H1 (cell line): ENCODE measurements around the gene LOXHD1. TPM values are rescaled to one million over a fixed set of nuclear protein-coding genes. Genes with fewer than 3 reads are reported as not detected.

Experiments used
- CTCF ChIA-PET: fragments of 300-600 bp; sonication (Branson Sonifier 250); formaldehyde crosslinking; loops from one replicate; lab custom pipeline; 2021; ENCODE audit not compliant: partially characterized antibody; lab: Charles Lee
- POLR2A ChIA-PET: fragments of 300-600 bp; sonication (Branson Sonifier 250); formaldehyde crosslinking; loops from one replicate; lab custom pipeline; 2021; ENCODE audit warnings: inconsistent platforms; ENCODE audit not compliant: partially characterized antibody; lab: Charles Lee
- DNase-seq, 2 experiments: peaks; one replicate each; pipeline versions ENCODE4 v3.0.0 to v3.0.0-alpha.2; 2010 to 2022; ENCODE audit warnings: low spot score in 2 of 2, low read depth in 1 of 2, mixed read lengths in 1 of 2
- FAIRE-seq: peaks from 2 replicates; lab custom pipeline; 2011; peaks lifted over from hg19 to GRCh38; lab: Jason Lieb, UNC
- H2AFZ ChIP-seq: 2 replicates; pipeline ENCODE4 v1.8.1; 2012; ENCODE audit warnings: low read length, inconsistent platforms
- H2AK5ac ChIP-seq: 2 replicates; pipeline ENCODE4 v1.6.1; 2013; ENCODE audit warnings: low read depth, low read length
- H2BK120ac ChIP-seq: replicated peaks from 2 replicates; pipeline ENCODE3; 2013; ENCODE audit warnings: low read depth, low read length, inconsistent platforms
- H2BK12ac ChIP-seq: 2 replicates; pipeline ENCODE4 v1.6.1; 2013; ENCODE audit warnings: low read depth, low read length
- H2BK15ac ChIP-seq: 2 replicates; pipeline ENCODE4 v1.6.1; 2013; ENCODE audit warnings: low read length
- H2BK20ac ChIP-seq: 2 replicates; pipeline ENCODE4 v1.6.1; 2013; ENCODE audit warnings: low read length
- H2BK5ac ChIP-seq: 2 replicates; pipeline ENCODE4 v1.6.1; 2013; ENCODE audit warnings: low read depth, low read length
- H3K14ac ChIP-seq: 2 replicates; pipeline ENCODE4 v1.6.1; 2013; ENCODE audit warnings: inconsistent platforms; ENCODE audit not compliant: insufficient read length
- H3K18ac ChIP-seq: 2 replicates; pipeline ENCODE4 v1.6.1; 2013; ENCODE audit warnings: low read length; ENCODE audit errors: extremely low read depth
- H3K23ac ChIP-seq: 2 replicates; pipeline ENCODE4 v1.6.1; 2013; ENCODE audit warnings: inconsistent platforms; ENCODE audit not compliant: insufficient read length
- H3K23me2 ChIP-seq: 2 replicates; pipeline ENCODE4 v1.6.1; 2013; ENCODE audit warnings: low read depth, low read length
- H3K27ac ChIP-seq: 2 replicates; pipeline ENCODE4 v1.6.1; 2011; ENCODE audit warnings: low read depth, low read length, inconsistent platforms
- H3K27me3 ChIP-seq, 4 experiments: replicated peaks in 1 of 4; 1 replicate in 1 of 4; 2 replicates in 3 of 4; pipeline versions ENCODE4 v1.6.1 to v1.8.1; 2011 to 2013; ENCODE audit warnings: low read length in 3 of 4, mild to moderate bottlenecking in 3 of 4, inconsistent platforms in 2 of 4, mixed read lengths in 2 of 4, moderate library complexity in 1 of 4; ENCODE audit not compliant: control insufficient read depth in 3 of 4, insufficient read depth in 3 of 4; ENCODE audit errors: extremely low read depth in 1 of 4
- H3K36me3 ChIP-seq, 4 experiments: 2 replicates each; pipeline versions ENCODE4 v1.6.1 to v1.8.1; 2011 to 2013; ENCODE audit warnings: mild to moderate bottlenecking in 4 of 4, low read length in 3 of 4, moderate library complexity in 2 of 4, control low read depth in 1 of 4, inconsistent platforms in 1 of 4; ENCODE audit not compliant: insufficient read depth in 4 of 4, control insufficient read depth in 2 of 4
- H3K4ac ChIP-seq: replicated peaks from 2 replicates; pipeline ENCODE3; 2013; ENCODE audit warnings: low read length, low read depth, mixed read lengths, inconsistent platforms; ENCODE audit not compliant: insufficient read length
- H3K4me1 ChIP-seq, 4 experiments: replicated peaks in 1 of 4; 1 replicate in 1 of 4; 2 replicates in 3 of 4; pipeline versions ENCODE4 v1.6.1 to v1.8.1; 2011 to 2013; ENCODE audit warnings: low read length in 3 of 4, inconsistent platforms in 2 of 4, mixed read lengths in 1 of 4; ENCODE audit not compliant: insufficient read depth in 4 of 4, control insufficient read depth in 3 of 4
- H3K4me2 ChIP-seq, 2 experiments: 2 replicates each; pipeline versions ENCODE4 v1.6.1 to v1.8.1; 2011 to 2013; ENCODE audit warnings: low read depth in 2 of 2, low read length in 2 of 2, control low read depth in 1 of 2, inconsistent platforms in 1 of 2, mild to moderate bottlenecking in 1 of 2; ENCODE audit not compliant: insufficient read depth in 1 of 2
- H3K4me3 ChIP-seq, 4 experiments: fragments of 200-600, 300-600 bp in 1 of 4; sonication (generic), shearing (Covaris generic), sonication (Bioruptor Twin) in 1 of 4; 2 replicates each; pipeline versions ENCODE4 v1.5.1 to v1.8.1; 2011 to 2016; ENCODE audit warnings: low read length in 4 of 4, low read depth in 3 of 4, control low read depth in 2 of 4, inconsistent platforms in 2 of 4, mild to moderate bottlenecking in 2 of 4, mixed read lengths in 1 of 4, moderate library complexity in 1 of 4; ENCODE audit not compliant: insufficient read depth in 2 of 4; ENCODE audit errors: extremely low read depth in 1 of 4
- H3K56ac ChIP-seq: replicated peaks from 2 replicates; pipeline ENCODE3; 2013; ENCODE audit warnings: low read depth, mild to moderate bottlenecking, mixed read lengths, low read length, inconsistent platforms; ENCODE audit not compliant: insufficient read length
- H3K79me1 ChIP-seq: 2 replicates; pipeline ENCODE4 v1.6.1; 2013; ENCODE audit warnings: low read depth, low read length, control low read depth
- H3K79me2 ChIP-seq, 2 experiments: 2 replicates each; pipeline versions ENCODE4 v1.6.1 to v1.8.1; 2012 to 2013; ENCODE audit warnings: low read length in 2 of 2, mild to moderate bottlenecking in 2 of 2, inconsistent platforms in 1 of 2; ENCODE audit not compliant: insufficient read depth in 2 of 2, control insufficient read depth in 1 of 2
- H3K9ac ChIP-seq, 4 experiments: replicated peaks in 1 of 4; 1 replicate in 1 of 4; 2 replicates in 3 of 4; pipeline versions ENCODE4 v1.6.1 to v1.8.1; 2011 to 2013; ENCODE audit warnings: low read depth in 3 of 4, low read length in 3 of 4, control low read depth in 2 of 4, mild to moderate bottlenecking in 2 of 4, moderate library complexity in 2 of 4, inconsistent platforms in 1 of 4; ENCODE audit errors: extremely low read depth in 1 of 4
- H3K9me3 ChIP-seq, 2 experiments: 2 replicates each; pipeline versions ENCODE4 v1.6.1 to v1.8.1; 2012 to 2013; ENCODE audit warnings: mild to moderate bottlenecking in 2 of 2, moderate library complexity in 2 of 2, control low read depth in 1 of 2, inconsistent platforms in 1 of 2, low read depth in 1 of 2, low read length in 1 of 2, mixed read lengths in 1 of 2; ENCODE audit not compliant: insufficient read depth in 2 of 2
- H4K20me1 ChIP-seq, 2 experiments: replicated peaks in 1 of 2; 2 replicates each; pipeline versions ENCODE3 to v1.8.1; 2011 to 2013; ENCODE audit warnings: inconsistent platforms in 2 of 2, low read length in 2 of 2, mild to moderate bottlenecking in 1 of 2; ENCODE audit not compliant: insufficient read depth in 2 of 2, control insufficient read depth in 1 of 2
- H4K5ac ChIP-seq: 2 replicates; pipeline ENCODE4 v1.6.1; 2013; ENCODE audit warnings: low read length, low read depth, mixed read lengths, inconsistent platforms; ENCODE audit not compliant: insufficient read length
- H4K8ac ChIP-seq: 2 replicates; pipeline ENCODE4 v1.8.0; 2013; ENCODE audit warnings: mild to moderate bottlenecking, moderate library complexity, low read length, inconsistent platforms; ENCODE audit not compliant: insufficient read depth; ENCODE audit errors: extremely low read depth
- H4K91ac ChIP-seq: replicated peaks from 2 replicates; pipeline ENCODE3; 2013; ENCODE audit warnings: low read length, mixed read lengths, inconsistent platforms; ENCODE audit not compliant: insufficient read length
- CHD1 ChIP-seq: IDR thresholded peaks from 2 replicates; pipeline ENCODE4 v1.6.1; 2012; ENCODE audit warnings: low read depth, low read length, improper control_type of control experiment
- RAD21 ChIP-seq, 2 experiments: IDR thresholded peaks in 1 of 2; conservative IDR thresholded peaks in 1 of 2; 2 replicates each; pipeline ENCODE4 v1.6.1; 2011; ENCODE audit warnings: low read depth in 2 of 2, low read length in 2 of 2, improper control_type of control experiment in 1 of 2, inconsistent platforms in 1 of 2, mild to moderate bottlenecking in 1 of 2, moderate library complexity in 1 of 2
- WGBS, 2 experiments: shearing (Covaris generic) in 1 of 2; methylation state at CpG; one replicate each; pipeline versions ENCODE4 v1.1.6 to v1.1.7; 2013 to 2015; ENCODE audit warnings: low lambda C conversion rate in 2 of 2, mixed read lengths in 2 of 2, inconsistent platforms in 1 of 2, low coverage in 1 of 2, missing lambda C conversion rate in 1 of 2; ENCODE audit not compliant: insufficient replicate concordance in 2 of 2, insufficient coverage in 1 of 2, insufficient read length in 1 of 2; ENCODE audit errors: extremely low coverage in 1 of 2, missing lambda C conversion rate in 1 of 2; 5-methylcytosine and 5-hydroxymethylcytosine counted together
- polyA plus RNA-seq, 7 experiments: library from polyadenylated mRNA; depleted of rRNA in 3 of 7; stranded (reverse) in 5 of 7; unstranded in 2 of 7; fragments of >200 nt in 5 of 7; fragments of 200-250 nt in 2 of 7; gene quantifications; 1 replicate in 5 of 7; 2 replicates in 1 of 7; 4 replicates in 1 of 7; pipeline versions ENCODE4 v1.2.1 to v1.2.3, GENCODE V29; 2011 to 2013; ENCODE audit warnings: missing spikeins in 2 of 7, mixed read lengths in 2 of 7
- total RNA-seq: library from RNA; stranded (reverse); fragmentation: NEBNext Ultra II Directional; extraction: Animal tissue kit (Norgen Biotek cat#: 25700); gene quantifications from 2 replicates; pipeline ENCODE4 v1.2.1, GENCODE V29; 2021

The LOXHD1 gene
- total and polyA plus RNA-seq, 2 of the 8 experiments (the other 6 are each of a cell fraction or from before 2014, with no cell fraction given), result 0.02 TPM; not detected in 1

DNA sequence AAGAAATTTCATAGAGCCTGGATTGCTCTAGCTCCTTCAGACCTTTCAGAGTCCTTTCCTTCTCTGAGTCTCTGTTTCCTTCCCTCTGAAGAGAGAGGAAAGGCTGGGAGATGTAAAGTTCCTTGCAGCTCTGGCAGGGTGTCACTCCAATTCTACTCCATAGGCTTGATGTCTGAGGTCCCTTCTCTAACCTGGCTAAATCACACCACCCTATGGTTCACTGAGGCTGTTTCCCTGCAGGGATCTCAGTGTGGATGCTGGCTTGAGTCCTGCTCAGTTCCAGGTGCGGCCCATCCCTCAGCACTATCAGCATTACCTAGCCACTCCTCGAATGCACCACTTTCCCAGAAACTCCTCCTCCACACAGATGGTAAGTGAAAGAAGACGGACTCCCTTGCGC is 209.7 kb downstream of the LOXHD1 start:
- 81% methylated on average over 4 of the region's 4 CpGs; no CpG with 5 or more reads in 1 of the 2 experiments for WGBS, 2 experiments
- Histone ChIP-seq H3K18ac (no peak overlapping the region), H4K91ac (peak overlapping the region; percentile 53), H3K56ac (no peak overlapping the region), H3K23ac (no peak overlapping the region), H2BK15ac (no peak overlapping the region), H2BK5ac (peak overlapping the region; percentile 12; the same call in 1 of the 2 replicates), H3K4ac (no peak overlapping the region), H3K27me3 (no peaks in the 10 kb centered on the region), H3K14ac (no peak overlapping the region), H3K9me3 (peaks cover 23 to 27% of the 10 kb centered on the region in 2 experiments), H3K9ac (no peak overlapping the region), H3K36me3 (peaks cover 0 to 14% (median 8%) of the 10 kb centered on the region in 4 experiments; a peak in 5 of 8 replicates), H2AFZ (no peak overlapping the region), H2BK20ac (peak overlapping the region; percentile 40; the same call in 1 of the 2 replicates), H3K4me2 (no peak overlapping the region), H4K5ac (no peak overlapping the region), H3K4me1 (peaks cover 5 to 11% (median 7%) of the 10 kb centered on the region in 4 experiments), H2AK5ac (no peak overlapping the region), H3K4me3 (no peak overlapping the region), H3K27ac (no peak overlapping the region), H3K79me2 (no peaks in the 10 kb centered on the region), H4K20me1 (no peaks in the 10 kb centered on the region), H3K23me2 (no peaks in the 10 kb centered on the region), H2BK120ac (no peak overlapping the region), H3K79me1 (no peaks in the 10 kb centered on the region), H2BK12ac (peak overlapping the region; percentile 52; the same call in 1 of the 2 replicates), H4K8ac (no peak overlapping the region)
- no peak for TF ChIP-seq CHD1
- 0 out of 4 replicates have a peak, but pooled peaks of 1 of the 2 experiments have one; percentile 12 for TF ChIP-seq RAD21 (IDR thresholded peaks at IDR 0.05 in 1 of 2, conservative IDR thresholded peaks at IDR 0.05 in 1 of 2; ENCODE audit: low read depth in 2 of 2, low read length in 2 of 2)
- POLR2A ChIA-PET, result interaction anchor here (1.2 to 2.1 kb wide), 3 partner anchors 9 to 22 kb away, joined by 3 to 5 read pairs (median 3); no protein-coding TSS in a partner anchor
- FAIRE-seq (no peak), DNase-seq (no peak)
- CTCF ChIA-PET, result interaction anchor here (0.6 to 3.6 kb wide), 12 partner anchors 11 to 502 kb away, joined by 3 to 30 read pairs (median 4); no protein-coding TSS in a partner anchor
